Body of pancreas (tissue), 4 donors: ENCODE data around the gene THEM5. TPM values are rescaled to one million over a fixed set of nuclear protein-coding genes. Genes with fewer than 3 reads are reported as not detected.

Experiments
- ATAC-seq: fragments of 150-250 bp; one replicate; pipeline ENCODE4 v1.9.1; 2016
- DNase-seq, 4 donors: peaks; one replicate each; pipeline ENCODE4 v3.0.0-alpha.2; 2019
- H3K27ac ChIP-seq, 4 donors: fragments of 200-600 bp; sonication (generic); 1 replicate in 3 of 4; 2 replicates in 1 of 4; pipeline versions ENCODE4 v1.5.1 to v1.6.1; 2016 to 2019; ENCODE audit warnings: mild to moderate bottlenecking in 1 of 4, mixed read lengths in 1 of 4, moderate library complexity in 1 of 4
- H3K27me3 ChIP-seq, 2 donors: fragments of 200-600 bp; sonication (generic); one replicate each; pipeline ENCODE4 v1.6.0; 2016; ENCODE audit warnings: mild to moderate bottlenecking in 1 of 2
- H3K36me3 ChIP-seq, 2 donors: fragments of 200-600 bp; sonication (generic); replicated peaks in 1 of 2; 2 replicates each; pipeline ENCODE4 v1.5.1; 2016; ENCODE audit warnings: low read depth in 2 of 2; ENCODE audit not compliant: insufficient read depth in 1 of 2
- H3K4me1 ChIP-seq: fragments of 200-600 bp; sonication (generic); one replicate; pipeline ENCODE4 v1.6.0; 2016
- H3K4me3 ChIP-seq, 2 donors: fragments of 200-600 bp; sonication (generic); 1 replicate in 1 of 2; 2 replicates in 1 of 2; pipeline ENCODE4 v1.5.1; 2016 to 2019
- H3K9me3 ChIP-seq, 3 donors: fragments of 200-600 bp; sonication (generic); 1 replicate in 2 of 3; 2 replicates in 1 of 3; pipeline ENCODE4 v1.5.1; 2016
- CTCF ChIP-seq, 7 experiments: fragments of 450-650 bp in 4 of 7; fragments of 200-600 bp in 3 of 7; sonication (generic) in 3 of 7; IDR thresholded peaks; one replicate each; pipeline ENCODE4 v1.5.1; 2016 to 2019; ENCODE audit warnings: antibody characterized with exemption in 7 of 7
- POLR2A ChIP-seq, 3 donors: fragments of 450-650 bp; IDR thresholded peaks; one replicate each; pipeline ENCODE4 v1.6.1; 2016; ENCODE audit warnings: antibody characterized with exemption in 3 of 3, mild to moderate bottlenecking in 2 of 3
- WGBS, 2 donors: methylation state at CpG; one replicate each; pipeline ENCODE4 v1.1.5; 2017; 5-methylcytosine and 5-hydroxymethylcytosine counted together
- intact Hi-C: fragments of 100-400 bp; cut with DNase I; formaldehyde crosslinking; loops from one replicate; pipeline ENCODE4 v1.15.1; 2023
- total RNA-seq, 2 donors: library from RNA; depleted of rRNA; stranded (reverse); fragments of >200 nt; gene quantifications; one replicate each; pipeline ENCODE4 v1.1.0, GENCODE V29; 2016

Gene THEM5
- total RNA-seq, 2 donors from 2014 or later: not detected

DNA sequence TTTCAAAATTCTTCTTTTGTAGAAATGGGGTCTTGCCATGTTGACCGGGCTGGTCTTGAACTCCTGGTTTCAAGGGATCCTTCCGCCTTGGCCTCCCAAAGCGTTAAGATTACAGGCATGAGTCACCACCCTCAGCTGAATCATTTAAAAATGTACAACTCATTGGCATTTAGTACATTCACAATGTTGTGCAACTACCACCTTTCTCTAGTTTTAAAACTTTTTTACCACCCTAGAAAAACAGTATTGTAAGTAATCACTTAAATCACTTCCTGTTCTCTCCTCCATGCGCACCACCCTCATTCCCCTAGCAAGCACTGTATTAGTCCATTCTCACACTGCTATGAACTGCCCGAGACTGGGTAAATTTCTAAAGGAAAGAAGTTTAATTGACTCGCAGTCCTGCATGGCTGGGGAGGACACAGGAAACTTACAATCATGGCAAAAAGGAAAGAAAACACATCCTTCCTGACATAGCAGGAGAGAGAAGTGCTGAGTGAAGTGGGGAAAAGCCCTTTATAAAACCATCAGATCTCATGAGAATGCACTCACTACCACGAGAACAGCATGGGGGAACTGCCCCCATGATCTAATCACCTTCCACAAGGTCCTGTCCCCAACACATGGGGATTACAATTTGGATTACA is 14.4 kb upstream of the THEM5 start:
- DNase-seq: no peak
- 74 to 75% methylated on average over 7 of the region's 7 CpGs for WGBS, 2 donors
- no peak for ATAC-seq

GRCh38 chr1:151867321-151867720 is 13.8 kb upstream of the THEM5 start:
- DNase-seq (no peak), ATAC-seq (no peak)
- TF ChIP-seq CTCF (IDR thresholded peaks at IDR 0.05) (no peak), POLR2A (IDR thresholded peaks at IDR 0.05) (no peak)
- Histone ChIP-seq H3K27me3 (peaks cover 0 to 3% of the 10 kb centered on the region in 2 donors), H3K4me1 (no peaks in the 10 kb centered on the region), H3K9me3 (no peaks in the 10 kb centered on the region), H3K27ac (no peak overlapping the region), H3K36me3 (no peaks in the 10 kb centered on the region), H3K4me3 (no peak overlapping the region)
- intact Hi-C loops: no loop called here
- WGBS, 2 donors: 65 to 69% methylated on average over 2 of the region's 2 CpGs

More for the DNA sequence above, 14.4 kb upstream of the THEM5 start:
- Histone ChIP-seq H3K27ac (no peak overlapping the region), H3K36me3 (no peaks in the 10 kb centered on the region), H3K4me3 (no peak overlapping the region), H3K9me3 (no peaks in the 10 kb centered on the region), H3K27me3 (peaks cover 0 to 3% of the 10 kb centered on the region in 2 donors), H3K4me1 (no peaks in the 10 kb centered on the region)
- TF ChIP-seq CTCF (IDR thresholded peaks at IDR 0.05) (no peak), POLR2A (IDR thresholded peaks at IDR 0.05) (no peak)
- intact Hi-C loops: no loop called here

DNA sequence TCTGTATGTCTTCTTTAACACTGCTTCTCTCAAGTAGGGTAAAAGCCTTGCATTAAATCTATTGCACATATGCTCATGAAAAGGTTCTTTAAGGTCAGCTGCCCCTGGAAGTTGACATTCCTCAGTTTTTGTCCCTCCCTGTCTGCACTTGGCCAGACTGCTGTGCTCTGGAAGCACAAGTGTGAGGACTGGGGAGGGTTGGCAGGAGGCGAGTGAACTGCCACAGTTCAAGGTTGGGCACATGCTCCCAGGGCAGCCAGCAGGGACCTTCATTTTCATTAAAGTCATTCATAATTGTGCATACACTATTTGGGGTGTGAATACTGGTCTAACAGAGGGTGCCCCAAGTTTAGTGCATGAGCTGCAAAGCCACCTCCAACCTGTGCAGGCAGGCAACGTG is 10.9 kb upstream of the THEM5 start:
- WGBS, 2 donors: 25 to 38% methylated on average over 1 to 2 of the region's 2 CpGs

DNA sequence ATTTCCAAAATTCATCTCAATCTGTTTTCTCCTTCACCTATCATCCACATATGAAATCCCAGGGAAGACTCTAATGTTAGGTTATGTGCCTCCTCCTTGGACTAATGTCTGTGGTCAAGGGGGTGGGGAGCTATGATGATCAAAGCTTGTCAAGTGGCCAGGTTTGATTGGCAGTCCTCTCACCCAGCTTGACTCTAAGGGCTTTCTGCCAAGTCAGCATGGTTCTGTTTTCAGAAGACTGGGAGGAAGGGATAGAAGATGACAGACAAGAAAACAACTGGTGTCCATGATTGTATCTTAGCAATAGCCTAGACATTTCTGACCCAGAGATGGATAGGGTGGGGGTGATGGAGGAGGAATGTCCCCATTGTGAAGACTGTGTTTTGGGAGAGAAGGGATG is 9.1 kb upstream of the THEM5 start:
- Histone ChIP-seq H3K27ac (no peak overlapping the region), H3K4me1 (no peaks in the 10 kb centered on the region), H3K27me3 (no peaks in the 10 kb centered on the region), H3K4me3 (no peak overlapping the region), H3K9me3 (no peaks in the 10 kb centered on the region), H3K36me3 (no peaks in the 10 kb centered on the region)
- ATAC-seq: no peak
- intact Hi-C loops: no loop called here
- TF ChIP-seq POLR2A (IDR thresholded peaks at IDR 0.05): no peak
- TF ChIP-seq CTCF (IDR thresholded peaks at IDR 0.05): no peak
- no peak for DNase-seq

More for the DNA sequence above, 10.9 kb upstream of the THEM5 start:
- no peak overlapping the region for H3K27ac ChIP-seq
- TF ChIP-seq CTCF (IDR thresholded peaks at IDR 0.05) (no peak), POLR2A (IDR thresholded peaks at IDR 0.05) (no peak)
- no peaks in the 10 kb centered on the region for H3K9me3 ChIP-seq
- ATAC-seq (no peak), DNase-seq (no peak)
- no peak overlapping the region for H3K4me3 ChIP-seq
- no peaks in the 10 kb centered on the region for H3K36me3 ChIP-seq
- H3K4me1 ChIP-seq: no peaks in the 10 kb centered on the region
- peaks cover 0 to 3% of the 10 kb centered on the region in 2 donors for H3K27me3 ChIP-seq
- intact Hi-C loops: no loop called here

- ATAC-seq: no peak
- no peaks in the 10 kb centered on the region for H3K9me3 ChIP-seq
- DNase-seq: no peak
- H3K36me3 ChIP-seq: no peaks in the 10 kb centered on the region
- H3K4me1 ChIP-seq: no peaks in the 10 kb centered on the region
- 63 to 77% methylated on average over 6 to 7 of the region's 7 CpGs for WGBS, 2 donors
- no peak overlapping the region for H3K4me3 ChIP-seq
- intact Hi-C loops: no loop called here
- no peaks in the 10 kb centered on the region for H3K27me3 ChIP-seq
- H3K27ac ChIP-seq: no peak overlapping the region
- TF ChIP-seq POLR2A (IDR thresholded peaks at IDR 0.05) (no peak), CTCF (IDR thresholded peaks at IDR 0.05) (no peak)
These were observed 7.1 kb upstream of the THEM5 start for GRCh38 chr1:151860504-151861187.
